CD4-positive, CD25-positive, alpha-beta regulatory T cell (primary cell): Measurements from ENCODE around the gene VIPR1. TPM values are rescaled to one million over a fixed set of nuclear protein-coding genes. Genes with fewer than 3 reads are reported as not detected.

Experiments used
- ATAC-seq, 2 donors: fragments of 150-1000 bp; cut with Tn5 transposase; one replicate each; pipeline ENCODE4 v1.10.0; 2021; ENCODE audit warnings: low read depth in 2 of 2, moderate number of reproducible peaks in 2 of 2, moderate library complexity in 1 of 2
- DNase-seq, 3 donors: peaks; one replicate each; pipeline versions ENCODE4 v3.0.0 to v3.0.0-alpha.2; 2012 to 2022; ENCODE audit warnings: mixed read lengths in 1 of 3
- H3K27ac ChIP-seq: one replicate; pipeline ENCODE4 v1.7.0; 2013; ENCODE audit warnings: mild to moderate bottlenecking, low read length; ENCODE audit not compliant: insufficient read depth, poor library complexity, severe bottlenecking
- H3K27me3 ChIP-seq: one replicate; pipeline ENCODE4 v1.7.0; 2013; ENCODE audit warnings: low read length; ENCODE audit not compliant: control insufficient read depth, insufficient read depth
- H3K36me3 ChIP-seq: one replicate; pipeline ENCODE4 v1.7.0; 2013; ENCODE audit warnings: mild to moderate bottlenecking, low read length, moderate library complexity; ENCODE audit not compliant: control insufficient read depth, insufficient read depth
- H3K4me1 ChIP-seq: 2 replicates; pipeline ENCODE4 v1.7.0; 2013; ENCODE audit warnings: mild to moderate bottlenecking, low read length; ENCODE audit not compliant: insufficient read depth, control insufficient read depth, poor library complexity, severe bottlenecking
- H3K4me3 ChIP-seq: one replicate; pipeline ENCODE4 v1.7.0; 2013; ENCODE audit warnings: low read depth, mild to moderate bottlenecking, low read length, moderate library complexity
- H3K9me3 ChIP-seq, 2 experiments: 1 replicate in 1 of 2; 2 replicates in 1 of 2; pipeline ENCODE4 v1.7.0; 2013; ENCODE audit warnings: low read length in 2 of 2, mild to moderate bottlenecking in 1 of 2, moderate library complexity in 1 of 2; ENCODE audit not compliant: control insufficient read depth in 2 of 2
- H3K27ac Mint-ChIP-seq, 3 donors: one replicate each; pipeline ENCODE4 v1.8.0; 2020 to 2022; ENCODE audit warnings: mild to moderate bottlenecking in 3 of 3, mixed read lengths in 3 of 3, moderate library complexity in 2 of 3
- H3K27me3 Mint-ChIP-seq: one replicate; pipeline ENCODE4 v1.8.0; 2022; ENCODE audit warnings: mild to moderate bottlenecking, mixed read lengths
- H3K36me3 Mint-ChIP-seq: one replicate; pipeline ENCODE4 v1.8.0; 2020; ENCODE audit warnings: mixed read lengths
- H3K4me1 Mint-ChIP-seq, 4 donors: one replicate each; pipeline ENCODE4 v1.8.0; 2020 to 2022; ENCODE audit warnings: mixed read lengths in 4 of 4, mild to moderate bottlenecking in 1 of 4
- H3K4me3 Mint-ChIP-seq, 4 donors: one replicate each; pipeline ENCODE4 v1.8.0; 2020 to 2022; ENCODE audit warnings: mild to moderate bottlenecking in 4 of 4, mixed read lengths in 4 of 4, moderate library complexity in 3 of 4
- H3K9me3 Mint-ChIP-seq, 7 donors: one replicate each; pipeline ENCODE4 v1.8.0; 2020 to 2022; ENCODE audit warnings: mixed read lengths in 7 of 7, mild to moderate bottlenecking in 3 of 7, moderate library complexity in 2 of 7
- polyA plus RNA-seq, 4 donors: library from polyadenylated mRNA; unstranded; fragments of 300-500 nt; fragmentation: Illumina TruSeq; gene quantifications; one replicate each; pipeline ENCODE4 v1.2.3, GENCODE V29; 2021
- total RNA-seq: library from RNA; stranded (reverse); gene quantifications from one replicate; pipeline ENCODE4 v1.2.3, GENCODE V29; 2022

VIPR1 gene
- total and polyA plus RNA-seq, 5 donors from 2014 or later: 5.0 to 31.2 (median 8.5) TPM

- no peak for ATAC-seq
- Histone ChIP-seq H3K27ac (no peak overlapping the region), H3K36me3 (no peaks in the 10 kb centered on the region), H3K27me3 (peaks cover 3% of the 10 kb centered on the region), H3K4me3 (no peak overlapping the region), H3K4me1 (no peaks in the 10 kb centered on the region), H3K9me3 (no peaks in the 10 kb centered on the region)
- Mint-ChIP-seq H3K4me3 (no peak overlapping the region), H3K4me1 (peaks cover 0 to 4% (median 0%) of the 10 kb centered on the region in 4 donors), H3K27me3 (peaks cover 30% of the 10 kb centered on the region), H3K27ac (no peak overlapping the region), H3K36me3 (no peaks in the 10 kb centered on the region), H3K9me3 (peaks cover 0 to 1% (median 0%) of the 10 kb centered on the region in 7 donors)
- DNase-seq: no peak
Measured at GRCh38 chr3:42473083-42473932, 29.1 kb upstream of the VIPR1 start.

GRCh38 chr3:42476225-42477125 is 26.0 kb upstream of the VIPR1 start:
- Mint-ChIP-seq H3K9me3 (peaks cover 0 to 22% (median 8%) of the 10 kb centered on the region in 7 donors), H3K27me3 (peaks cover 34% of the 10 kb centered on the region), H3K36me3 (peaks cover 9% of the 10 kb centered on the region), H3K27ac (no peak overlapping the region), H3K4me1 (no peaks in the 10 kb centered on the region), H3K4me3 (no peak overlapping the region)
- Histone ChIP-seq H3K9me3 (peaks cover 2 to 17% of the 10 kb centered on the region in 2 experiments), H3K27me3 (peaks cover 2% of the 10 kb centered on the region), H3K27ac (no peak overlapping the region), H3K4me3 (no peak overlapping the region), H3K36me3 (no peaks in the 10 kb centered on the region), H3K4me1 (no peaks in the 10 kb centered on the region)
- no peak for DNase-seq
- ATAC-seq: no peak

DNA sequence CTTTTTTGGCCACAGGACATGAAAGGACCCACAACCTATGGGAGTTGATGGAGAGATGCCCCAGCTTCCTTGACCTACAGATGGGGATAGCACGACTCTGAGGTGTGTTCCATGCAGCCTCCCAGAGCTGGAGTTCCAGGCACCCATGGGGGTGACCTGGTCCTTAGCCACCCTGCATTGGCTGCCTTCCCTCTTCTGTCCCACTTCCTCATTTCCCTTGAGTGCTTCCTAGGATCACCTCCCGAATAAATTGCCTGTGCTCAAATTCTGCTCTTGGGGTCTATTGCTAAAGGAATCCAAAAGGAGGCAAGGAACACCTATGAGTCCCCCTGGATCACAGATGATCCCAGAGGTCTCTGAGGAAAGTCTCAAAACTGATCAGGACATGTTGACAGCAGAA is 24.7 kb upstream of the VIPR1 start:
- Histone ChIP-seq H3K27ac (no peak overlapping the region), H3K9me3 (peaks cover 14 to 25% of the 10 kb centered on the region in 2 experiments), H3K4me1 (no peaks in the 10 kb centered on the region), H3K4me3 (no peak overlapping the region), H3K27me3 (peaks cover 8% of the 10 kb centered on the region), H3K36me3 (no peaks in the 10 kb centered on the region)
- no peak overlapping the region for H3K27ac Mint-ChIP-seq
- H3K4me1 Mint-ChIP-seq: no peaks in the 10 kb centered on the region
- ATAC-seq (no peak), DNase-seq (no peak)
- H3K36me3 Mint-ChIP-seq: peaks cover 16% of the 10 kb centered on the region
- H3K9me3 Mint-ChIP-seq: peaks cover 0 to 32% (median 14%) of the 10 kb centered on the region in 7 donors
- H3K27me3 Mint-ChIP-seq: peaks cover 44% of the 10 kb centered on the region
- no peak overlapping the region for H3K4me3 Mint-ChIP-seq

DNA sequence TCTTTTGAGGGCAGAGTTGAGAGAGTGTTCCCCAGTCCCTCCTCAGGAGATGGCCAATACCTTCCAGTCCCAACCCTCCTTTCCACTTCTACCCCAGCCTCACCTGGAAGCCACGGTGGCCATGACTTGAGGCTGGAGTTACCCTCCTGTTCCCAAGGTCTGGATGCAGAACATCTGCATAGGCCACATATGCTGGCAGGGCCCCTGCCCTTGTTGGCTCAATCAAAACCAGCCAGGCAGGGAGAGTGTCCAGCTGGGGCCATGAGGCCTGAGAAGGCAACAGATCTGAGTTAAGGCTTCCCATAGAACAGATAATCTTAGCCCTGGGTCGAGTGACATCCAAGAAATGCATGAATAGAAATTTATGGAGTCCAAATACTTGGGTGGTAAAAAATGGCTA is 23.6 kb upstream of the VIPR1 start:
- ATAC-seq (no peak), DNase-seq (no peak)
- Histone ChIP-seq H3K27ac (no peak overlapping the region), H3K36me3 (no peaks in the 10 kb centered on the region), H3K9me3 (peaks cover 14 to 25% of the 10 kb centered on the region in 2 experiments), H3K27me3 (peaks cover 8% of the 10 kb centered on the region), H3K4me3 (no peak overlapping the region), H3K4me1 (no peaks in the 10 kb centered on the region)
- no peak overlapping the region for H3K4me3 Mint-ChIP-seq
- H3K27me3 Mint-ChIP-seq: peaks cover 47% of the 10 kb centered on the region
- peaks cover 0 to 32% (median 14%) of the 10 kb centered on the region in 7 donors for H3K9me3 Mint-ChIP-seq
- no peak overlapping the region for H3K27ac Mint-ChIP-seq
- H3K4me1 Mint-ChIP-seq: no peaks in the 10 kb centered on the region
- peaks cover 16% of the 10 kb centered on the region for H3K36me3 Mint-ChIP-seq

DNA sequence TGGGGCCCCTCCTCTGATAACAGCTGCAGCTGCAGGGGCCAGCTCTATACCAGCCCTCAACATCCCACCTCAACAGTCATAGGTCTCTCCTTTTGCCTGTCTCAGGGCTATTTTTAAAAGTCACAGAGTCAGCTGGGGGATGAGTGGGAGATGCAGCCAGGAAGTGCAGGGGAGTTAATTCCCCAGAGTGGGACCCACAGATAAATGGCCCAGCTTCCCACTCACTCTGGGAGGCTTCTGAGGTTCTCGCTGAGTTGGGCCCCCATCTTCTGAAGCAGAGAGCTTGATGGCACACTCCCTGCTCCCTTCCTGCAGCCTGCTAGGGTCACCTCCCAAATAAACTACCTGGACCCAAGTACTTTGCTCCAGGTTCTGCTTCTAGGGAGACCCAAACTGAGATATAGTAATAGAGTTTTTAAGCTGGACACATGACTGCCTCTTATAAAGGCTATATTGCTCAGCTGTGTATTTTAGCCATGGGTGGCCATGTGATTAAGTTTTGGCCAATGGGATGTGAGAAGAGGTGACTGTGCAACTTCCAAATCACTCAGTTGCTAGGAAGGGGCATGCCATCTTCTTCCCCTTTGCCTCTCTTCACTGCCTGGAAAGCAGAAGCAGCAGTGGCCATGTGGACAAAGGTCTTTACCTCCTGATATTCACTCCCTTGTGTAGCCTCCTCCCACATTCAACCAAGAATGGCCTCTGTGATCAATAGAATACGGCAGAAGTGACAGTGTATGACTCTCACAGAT is 15.5 kb upstream of the VIPR1 start:
- Mint-ChIP-seq H3K4me3 (no peak overlapping the region), H3K27ac (no peak overlapping the region), H3K4me1 (peaks cover 0 to 3% (median 0%) of the 10 kb centered on the region in 4 donors), H3K27me3 (peaks cover 31% of the 10 kb centered on the region), H3K36me3 (peaks cover 4% of the 10 kb centered on the region), H3K9me3 (peaks cover 0 to 6% (median 4%) of the 10 kb centered on the region in 7 donors)
- DNase-seq (no peak), ATAC-seq (no peak)
- peaks cover 4 to 7% of the 10 kb centered on the region in 2 experiments for H3K9me3 ChIP-seq
- peaks cover 6% of the 10 kb centered on the region for H3K27me3 ChIP-seq
- no peak overlapping the region for H3K4me3 ChIP-seq
- H3K27ac ChIP-seq: no peak overlapping the region
- no peaks in the 10 kb centered on the region for H3K36me3 ChIP-seq
- H3K4me1 ChIP-seq: no peaks in the 10 kb centered on the region

DNA sequence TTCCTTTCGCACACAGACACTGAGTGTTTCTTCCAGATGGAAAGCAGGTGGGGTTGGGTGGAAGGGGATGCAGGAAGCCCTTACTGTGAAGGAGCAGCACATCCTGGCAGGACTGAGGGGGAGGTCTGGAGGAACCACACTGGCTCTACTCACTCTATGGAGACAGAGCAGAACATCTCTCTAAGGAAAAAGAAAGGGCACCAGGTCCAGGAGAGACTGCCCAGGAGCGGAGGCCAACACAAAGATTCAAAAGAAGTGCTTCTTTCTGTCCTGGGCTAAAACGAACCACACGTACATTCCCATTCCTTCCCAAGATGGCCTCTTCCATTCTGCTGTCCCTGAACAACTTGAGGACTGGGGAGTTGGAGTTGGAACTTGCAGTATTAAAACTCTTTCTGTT is 13.8 kb upstream of the VIPR1 start:
- Histone ChIP-seq H3K36me3 (no peaks in the 10 kb centered on the region), H3K4me3 (no peak overlapping the region), H3K9me3 (no peaks in the 10 kb centered on the region), H3K27me3 (peaks cover 5% of the 10 kb centered on the region), H3K4me1 (no peaks in the 10 kb centered on the region), H3K27ac (no peak overlapping the region)
- Mint-ChIP-seq H3K9me3 (peaks cover 0 to 3% (median 0%) of the 10 kb centered on the region in 7 donors), H3K4me3 (no peak overlapping the region), H3K27me3 (peaks cover 25% of the 10 kb centered on the region), H3K27ac (no peak overlapping the region), H3K36me3 (no peaks in the 10 kb centered on the region), H3K4me1 (peaks cover 0 to 3% (median 0%) of the 10 kb centered on the region in 4 donors)
- ATAC-seq: no peak
- no peak for DNase-seq
